ENCODE measurements around the gene GPRIN1.

The GPRIN1 gene

DNA sequence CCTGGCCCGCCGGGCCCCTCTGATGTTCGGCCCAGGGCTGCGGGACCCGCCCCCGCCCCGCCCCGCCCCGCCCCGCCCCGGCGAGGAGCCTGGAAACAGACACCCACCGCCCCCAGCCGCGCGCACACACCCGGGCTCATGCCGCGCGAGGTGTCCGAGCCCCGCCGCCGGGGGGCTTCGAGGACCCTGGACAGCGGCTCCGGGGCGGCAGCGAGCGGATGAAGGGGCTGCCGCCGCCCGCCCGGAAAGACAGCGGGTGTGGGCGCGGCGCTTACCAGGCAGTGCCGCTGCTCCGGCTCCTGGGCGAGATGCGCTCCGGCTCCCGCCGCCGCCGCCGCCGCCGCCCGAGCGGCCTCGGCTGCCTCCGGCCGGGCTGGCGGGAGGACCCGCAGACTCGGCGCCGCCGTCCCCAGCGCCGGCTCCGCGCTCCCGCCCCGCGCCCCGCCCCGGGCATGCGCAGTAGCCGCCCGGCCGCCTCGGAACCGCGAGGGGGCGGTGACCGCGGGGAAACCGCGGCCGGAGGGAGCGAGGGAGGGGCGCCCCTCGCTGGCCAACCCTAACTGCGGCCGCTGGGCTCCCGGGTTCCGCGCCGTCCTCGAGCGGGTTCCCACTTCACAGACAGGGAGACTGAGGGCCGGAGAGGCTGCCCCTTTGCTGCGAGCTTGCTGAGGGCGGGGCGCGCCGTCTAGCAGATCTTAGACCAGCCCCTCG lies at the start of gene GPRIN1:
Gene GPRIN1, minus strand, starts transcription at position 433 of the 711 bp plus-strand sequence. CDS start 10,322 bp downstream, outside the sequence.
- DNase-seq (peak; percentile 55), ATAC-seq (replicated peaks) (peak; percentile 75 to 83)
- Mint-ChIP-seq H3K27ac (peak within 1 kb of the TSS; percentile 88), H3K27me3 (peaks cover 27 to 36% of the 10 kb centered on the region in 2 donors), H3K4me1 (peaks cover 9 to 13% of the 10 kb centered on the region in 2 donors), H3K4me3 (peak within 1 kb of the TSS; percentile 92 to 96), H3K36me3 (peaks cover 2 to 6% of the 10 kb centered on the region in 2 donors), H3K9me3 (no peaks in the 10 kb centered on the region)

DNA sequence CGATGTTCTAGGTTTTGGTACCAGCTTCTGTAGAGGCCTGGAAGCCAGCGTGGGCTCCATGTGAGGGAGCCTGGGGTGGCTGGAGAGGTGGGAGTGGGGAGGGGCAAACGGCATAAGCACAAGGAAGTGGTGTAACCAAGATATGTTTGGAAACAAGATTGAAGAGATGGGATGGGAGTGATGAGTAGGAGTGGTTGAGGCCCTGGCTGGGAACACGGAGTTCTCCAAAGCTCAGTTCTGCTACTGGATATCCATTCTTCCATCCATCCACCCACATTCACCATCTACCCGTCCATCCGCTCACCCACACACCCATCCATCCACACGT lies 49.5 kb upstream of the GPRIN1 start:
- peaks cover 11 to 20% of the 10 kb centered on the region in 2 donors for H3K36me3 Mint-ChIP-seq
- no peak overlapping the region for H3K27ac Mint-ChIP-seq
- H3K4me3 Mint-ChIP-seq = peak overlapping the region in 1 of 2 donors; percentile 80
- H3K4me1 Mint-ChIP-seq = peaks cover 21 to 42% of the 10 kb centered on the region in 2 donors
- no peaks in the 10 kb centered on the region for H3K9me3 Mint-ChIP-seq
- DNase-seq = no peak
- H3K27me3 Mint-ChIP-seq = peaks cover 16 to 19% of the 10 kb centered on the region in 2 donors
- no peak for ATAC-seq (replicated peaks)

DNA sequence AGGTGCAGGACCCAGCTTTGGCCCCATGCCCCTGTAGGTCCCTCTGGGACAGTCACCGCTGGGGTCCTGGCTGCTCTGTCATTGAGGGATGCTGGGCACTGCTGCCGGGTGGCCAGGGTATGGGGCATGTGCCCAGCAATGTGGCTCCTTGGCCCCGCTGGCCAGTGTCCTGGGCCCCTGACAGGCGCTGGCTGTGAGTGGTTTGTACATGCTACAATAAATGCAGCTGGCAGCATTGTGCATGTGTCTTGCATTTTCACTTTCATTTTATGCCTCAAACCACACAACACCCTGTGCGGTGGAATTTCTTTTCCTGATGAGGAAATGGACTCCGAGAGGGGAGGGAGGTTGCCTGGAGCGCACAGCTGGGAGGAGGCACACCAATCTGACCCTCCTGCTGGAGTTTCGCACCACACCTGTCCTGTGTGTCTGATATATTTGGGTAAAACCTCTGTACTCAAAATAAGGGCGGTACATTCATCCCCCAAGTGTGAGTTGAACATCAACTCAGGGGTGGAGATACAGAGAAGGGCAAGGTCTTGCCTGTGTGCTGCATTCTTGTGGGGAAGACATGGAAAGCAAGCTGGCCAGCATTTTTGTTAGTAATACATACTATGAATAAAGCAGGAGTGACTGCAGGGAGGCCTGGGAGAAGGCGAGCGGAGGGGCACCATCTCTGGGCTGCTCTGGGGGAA lies 49.0 kb upstream of the GPRIN1 start:
- ATAC-seq (replicated peaks) (peak; percentile 36 to 40), DNase-seq (no peak)
- Mint-ChIP-seq H3K9me3 (no peaks in the 10 kb centered on the region), H3K4me1 (peaks cover 21 to 47% of the 10 kb centered on the region in 2 donors), H3K36me3 (peaks cover 11 to 20% of the 10 kb centered on the region in 2 donors), H3K27me3 (peaks cover 11 to 14% of the 10 kb centered on the region in 2 donors), H3K4me3 (peak overlapping the region; percentile 72 to 80), H3K27ac (peak overlapping the region; percentile 11)

DNA sequence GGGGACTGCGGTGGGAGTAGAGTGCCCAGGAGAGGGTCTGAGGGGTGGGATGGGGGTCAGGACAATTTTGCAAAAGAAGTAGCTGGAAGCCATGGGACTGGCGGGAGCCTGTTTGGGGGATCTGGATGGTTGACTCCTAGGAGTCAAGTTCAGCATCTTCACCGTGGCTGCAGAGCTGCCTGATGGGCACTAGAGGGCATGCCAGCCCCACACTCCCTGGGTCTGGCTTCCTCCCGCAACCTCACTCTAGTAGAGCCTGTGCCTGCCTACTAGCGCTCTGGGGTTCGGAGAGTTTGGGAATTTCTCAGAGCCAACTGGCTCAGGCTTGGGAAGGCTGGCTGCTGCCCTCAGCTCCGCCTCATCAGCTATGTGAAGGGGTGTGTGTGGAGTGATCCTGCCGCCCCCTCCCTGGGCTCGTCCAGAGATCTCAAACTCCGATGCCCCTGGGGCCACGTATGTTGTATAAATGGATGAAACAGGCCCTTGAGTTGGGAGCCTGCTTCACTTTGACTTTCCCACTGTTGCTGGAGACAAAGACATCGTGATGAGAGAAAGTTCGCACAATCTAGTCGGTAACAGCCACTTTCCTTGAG lies 48.1 kb upstream of the GPRIN1 start:
- ATAC-seq (replicated peaks) (peak; percentile 61 to 64), DNase-seq (peak; percentile 47)
- peaks cover 3 to 7% of the 10 kb centered on the region in 2 donors for H3K27me3 Mint-ChIP-seq
- peak overlapping the region; percentile 72 to 80 for H3K4me3 Mint-ChIP-seq
- peaks cover 28 to 56% of the 10 kb centered on the region in 2 donors for H3K4me1 Mint-ChIP-seq
- peaks cover 17 to 28% of the 10 kb centered on the region in 2 donors for H3K36me3 Mint-ChIP-seq
- no peak overlapping the region for H3K27ac Mint-ChIP-seq
- H3K9me3 Mint-ChIP-seq = no peaks in the 10 kb centered on the region

DNA sequence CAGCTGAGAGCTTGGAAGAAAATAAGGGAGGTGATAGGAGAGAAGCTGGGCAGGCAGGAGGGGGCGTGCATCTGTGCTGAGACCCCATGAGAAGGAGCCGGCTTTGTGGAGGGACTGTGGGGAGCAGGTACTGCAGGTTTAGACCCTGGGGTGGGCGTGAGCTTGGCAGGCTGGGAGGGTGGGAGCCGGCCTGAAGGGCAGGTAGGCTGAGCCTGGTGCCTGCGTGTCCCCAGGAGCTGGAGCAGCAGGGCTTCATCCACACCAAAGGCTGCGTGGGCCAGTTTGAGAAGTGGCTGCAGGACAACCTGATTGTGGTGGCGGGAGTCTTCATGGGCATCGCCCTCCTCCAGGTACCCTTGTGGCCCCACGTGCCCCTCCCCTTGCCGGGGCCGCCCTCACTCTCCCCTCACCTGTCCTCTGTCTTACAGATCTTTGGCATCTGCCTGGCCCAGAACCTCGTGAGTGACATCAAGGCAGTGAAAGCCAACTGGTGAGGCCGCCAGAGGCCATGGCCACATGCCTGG lies 46.6 kb upstream of the GPRIN1 start:
- Mint-ChIP-seq H3K4me3 (no peak overlapping the region), H3K27me3 (peaks cover 0 to under 1% of the 10 kb centered on the region in 2 donors), H3K27ac (no peak overlapping the region), H3K9me3 (no peaks in the 10 kb centered on the region), H3K4me1 (peaks cover 37 to 71% of the 10 kb centered on the region in 2 donors), H3K36me3 (peaks cover 17 to 29% of the 10 kb centered on the region in 2 donors)
- ATAC-seq (replicated peaks) = no peak
- no peak for DNase-seq

DNA sequence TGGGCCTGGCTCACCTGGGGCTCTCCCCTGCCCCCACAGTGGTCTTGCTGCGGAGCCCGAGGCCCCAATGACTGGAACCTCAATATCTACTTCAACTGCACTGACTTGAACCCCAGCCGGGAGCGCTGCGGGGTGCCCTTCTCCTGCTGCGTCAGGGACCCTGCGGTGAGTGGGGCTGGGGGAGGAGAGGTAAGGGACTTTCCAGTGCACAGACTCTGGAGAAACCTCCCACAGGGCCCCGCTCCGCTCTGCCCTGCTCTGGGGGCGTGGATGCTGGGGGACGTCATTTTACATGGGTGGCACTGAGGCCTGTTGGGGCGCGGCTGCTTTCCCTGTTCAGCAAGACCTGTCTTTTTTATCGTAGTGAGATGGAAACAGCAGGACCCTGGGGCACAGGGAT lies 44.9 kb upstream of the GPRIN1 start:
- Mint-ChIP-seq H3K36me3 (peaks cover 17 to 41% of the 10 kb centered on the region in 2 donors), H3K27me3 (no peaks in the 10 kb centered on the region), H3K4me1 (peaks cover 43 to 75% of the 10 kb centered on the region in 2 donors), H3K4me3 (no peak overlapping the region), H3K9me3 (no peaks in the 10 kb centered on the region), H3K27ac (no peak overlapping the region)
- DNase-seq = no peak
- no peak for ATAC-seq (replicated peaks)

DNA sequence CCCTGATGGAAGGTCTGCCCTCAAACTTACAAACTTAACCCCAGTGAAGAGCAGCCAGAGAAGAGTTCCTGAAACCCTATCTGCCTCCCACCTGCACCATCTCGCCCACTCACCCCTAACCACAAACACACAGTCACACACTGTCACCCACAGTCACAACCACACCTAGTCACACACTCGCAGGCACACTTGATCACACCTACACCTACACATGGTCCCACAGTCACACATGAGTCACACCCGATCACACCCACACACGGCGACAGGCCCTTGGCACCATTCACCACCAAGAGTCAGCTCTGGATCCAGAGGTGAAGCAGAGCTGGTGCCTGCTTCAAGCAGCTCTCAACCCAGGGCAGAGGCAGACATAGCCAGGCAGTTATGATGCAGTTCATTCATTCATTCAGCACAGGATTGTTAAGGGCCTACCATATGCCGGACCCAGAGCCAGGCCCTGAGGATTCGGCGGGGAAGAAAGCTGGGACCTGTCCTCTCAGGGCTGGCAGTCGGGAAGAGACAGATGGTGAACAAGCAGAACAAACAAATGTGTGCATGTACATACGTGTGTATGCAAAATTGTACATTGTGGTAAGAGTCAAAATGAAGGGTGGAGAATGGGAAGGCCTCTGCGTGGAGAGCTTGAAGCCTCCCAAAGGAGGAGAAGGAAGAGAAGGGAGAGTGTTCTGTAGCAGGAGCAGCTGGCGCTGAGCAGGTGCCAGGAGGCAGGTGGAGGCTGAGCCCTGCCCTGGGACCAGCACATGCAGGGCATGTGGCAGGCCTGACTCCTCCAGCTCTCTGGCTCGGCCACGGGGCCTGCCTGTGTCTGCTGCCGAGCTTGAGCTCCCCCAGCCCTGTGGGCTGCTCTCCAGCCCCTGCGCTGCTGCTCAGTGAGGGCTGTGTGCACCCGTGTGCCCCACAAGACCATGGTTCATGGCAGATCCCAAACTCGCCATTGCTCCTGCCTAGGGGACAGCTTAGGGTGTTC lies 43.7 kb upstream of the GPRIN1 start:
- peak; percentile 61 for DNase-seq
- peaks cover 43 to 74% of the 10 kb centered on the region in 2 donors for H3K4me1 Mint-ChIP-seq
- peak overlapping the region; percentile 3 to 14 for H3K4me3 Mint-ChIP-seq
- no peaks in the 10 kb centered on the region for H3K9me3 Mint-ChIP-seq
- H3K27me3 Mint-ChIP-seq = no peaks in the 10 kb centered on the region
- H3K36me3 Mint-ChIP-seq = peaks cover 17 to 42% of the 10 kb centered on the region in 2 donors
- peak; percentile 78 to 82 for ATAC-seq (replicated peaks)
- H3K27ac Mint-ChIP-seq = peak overlapping the region; percentile 39

DNA sequence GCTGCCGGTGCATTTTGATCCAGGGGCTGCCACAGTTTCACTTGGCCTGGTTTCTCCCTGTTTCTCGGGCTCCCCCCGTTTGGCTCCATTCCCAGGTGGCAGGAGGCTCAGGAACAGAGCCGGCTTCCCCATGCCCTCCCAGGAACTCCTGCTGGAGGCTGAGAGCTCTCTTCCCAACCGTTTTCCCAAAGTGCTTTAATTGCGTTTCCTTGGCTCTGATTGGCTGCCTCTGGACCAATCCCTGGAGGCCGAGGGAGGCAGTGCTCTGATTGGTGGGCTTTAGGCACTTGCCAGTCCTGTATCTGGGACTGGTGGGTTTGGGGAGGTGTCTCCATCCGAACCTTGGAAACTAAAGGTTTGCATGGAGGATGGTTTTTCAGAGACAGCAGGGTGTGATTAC lies 42.2 kb upstream of the GPRIN1 start:
- no peaks in the 10 kb centered on the region for H3K9me3 Mint-ChIP-seq
- DNase-seq (no peak), ATAC-seq (replicated peaks) (no peak)
- peaks cover 14 to 42% of the 10 kb centered on the region in 2 donors for H3K36me3 Mint-ChIP-seq
- H3K27ac Mint-ChIP-seq = peak overlapping the region; percentile 59
- H3K27me3 Mint-ChIP-seq = no peaks in the 10 kb centered on the region
- peaks cover 39 to 71% of the 10 kb centered on the region in 2 donors for H3K4me1 Mint-ChIP-seq
- no peak overlapping the region for H3K4me3 Mint-ChIP-seq

DNA sequence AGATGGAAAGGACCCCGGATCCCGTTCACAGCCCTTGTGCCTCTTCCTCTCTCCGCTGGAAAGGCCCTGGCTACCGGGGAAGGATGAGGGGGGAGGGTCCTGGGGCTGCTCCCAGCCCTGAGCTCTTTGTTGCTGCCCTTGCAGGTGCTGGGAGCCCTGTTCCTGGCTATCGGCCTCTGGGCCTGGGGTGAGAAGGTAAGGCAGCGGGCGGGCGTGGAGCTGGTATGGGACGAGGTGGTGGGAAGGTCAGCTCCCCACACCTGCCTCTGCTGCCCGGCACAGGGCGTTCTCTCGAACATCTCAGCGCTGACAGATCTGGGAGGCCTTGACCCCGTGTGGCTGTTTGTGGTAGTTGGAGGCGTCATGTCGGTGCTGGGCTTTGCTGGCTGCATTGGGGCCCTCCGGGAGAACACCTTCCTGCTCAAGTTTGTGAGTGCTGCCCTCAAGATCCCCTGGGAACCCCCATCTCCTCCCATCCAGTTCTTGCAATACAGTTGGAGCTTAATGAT lies 41.6 kb upstream of the GPRIN1 start:
- Mint-ChIP-seq H3K36me3 (peaks cover 14 to 37% of the 10 kb centered on the region in 2 donors), H3K4me3 (no peak overlapping the region), H3K9me3 (no peaks in the 10 kb centered on the region), H3K27ac (peak overlapping the region; percentile 31), H3K4me1 (peaks cover 43 to 75% of the 10 kb centered on the region in 2 donors), H3K27me3 (no peaks in the 10 kb centered on the region)
- ATAC-seq (replicated peaks) (no peak), DNase-seq (no peak)

DNA sequence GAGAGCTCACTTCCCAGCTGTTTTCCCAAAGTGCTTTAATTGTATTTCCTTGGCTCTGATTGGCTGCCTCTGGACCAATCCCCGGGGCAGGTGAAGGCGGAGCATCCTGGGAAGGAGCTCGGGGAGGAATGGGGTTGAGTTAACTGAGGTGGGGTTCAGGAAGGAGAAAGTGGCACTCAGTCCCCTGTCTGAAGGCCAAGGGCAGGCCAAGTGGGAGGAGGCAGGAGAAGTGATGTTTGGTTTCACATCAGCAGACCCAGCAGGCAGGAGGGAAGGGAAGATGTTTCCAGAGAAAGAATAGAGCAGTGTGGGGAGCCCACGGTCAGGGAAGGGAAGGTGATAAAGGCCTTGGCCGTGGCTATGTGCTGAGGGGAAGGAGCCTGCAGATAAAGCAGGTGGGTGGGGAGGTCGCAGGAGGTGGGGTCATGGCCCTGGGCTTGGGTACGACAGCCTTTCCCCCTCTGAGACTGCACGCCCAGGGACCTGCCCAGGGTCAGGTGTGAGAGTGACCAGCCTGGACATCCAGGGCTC lies 40.5 kb upstream of the GPRIN1 start:
- peak overlapping the region; percentile 38 for H3K27ac Mint-ChIP-seq
- ATAC-seq (replicated peaks) (no peak), DNase-seq (no peak)
- peaks cover 48 to 84% of the 10 kb centered on the region in 2 donors for H3K4me1 Mint-ChIP-seq
- H3K36me3 Mint-ChIP-seq = peaks cover 13 to 30% of the 10 kb centered on the region in 2 donors
- H3K9me3 Mint-ChIP-seq = no peaks in the 10 kb centered on the region
- H3K27me3 Mint-ChIP-seq = no peaks in the 10 kb centered on the region
- H3K4me3 Mint-ChIP-seq = no peak overlapping the region

DNA sequence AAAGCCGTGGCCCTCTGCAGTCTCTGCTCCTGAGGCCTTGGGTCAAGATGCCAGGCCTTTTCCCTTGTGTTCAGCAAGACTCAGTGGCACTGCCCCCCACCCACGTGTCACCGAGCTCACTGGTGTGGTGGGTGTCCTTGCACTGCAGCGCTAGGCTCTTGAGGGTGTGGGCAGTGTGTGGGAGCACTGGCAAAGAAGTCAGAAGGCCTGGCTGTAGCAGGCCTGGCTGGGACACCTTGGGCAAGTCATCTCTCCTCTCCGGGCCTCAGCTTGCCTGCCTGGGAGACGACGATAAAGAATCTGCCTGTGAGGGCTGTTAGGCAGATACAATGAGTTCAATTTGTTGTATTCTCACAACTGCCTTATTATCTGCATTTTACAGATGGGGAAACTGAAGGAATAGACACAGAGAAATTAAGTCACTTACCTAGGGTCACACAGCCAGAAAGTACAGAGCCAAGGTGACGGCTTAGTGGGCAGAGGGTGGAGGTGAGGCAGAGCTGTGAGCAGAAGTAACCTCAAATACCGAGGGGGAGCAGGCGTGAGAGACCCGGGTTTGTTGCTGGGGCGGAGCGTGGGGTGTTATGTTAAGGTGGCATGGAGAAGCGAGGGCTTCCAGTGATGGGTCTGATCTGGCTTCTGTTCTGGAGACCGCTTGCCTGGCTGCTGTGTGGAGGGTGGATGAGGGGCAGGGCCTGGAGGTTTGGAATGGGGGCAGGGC lies 38.7 kb upstream of the GPRIN1 start:
- H3K27me3 Mint-ChIP-seq = no peaks in the 10 kb centered on the region
- ATAC-seq (replicated peaks) (no peak), DNase-seq (no peak)
- H3K27ac Mint-ChIP-seq = peak overlapping the region; percentile 4
- H3K4me3 Mint-ChIP-seq = peak overlapping the region; percentile 81 to 95
- H3K9me3 Mint-ChIP-seq = no peaks in the 10 kb centered on the region
- H3K4me1 Mint-ChIP-seq = peaks cover 47 to 68% of the 10 kb centered on the region in 2 donors
- peaks cover 5 to 20% of the 10 kb centered on the region in 2 donors for H3K36me3 Mint-ChIP-seq

DNA sequence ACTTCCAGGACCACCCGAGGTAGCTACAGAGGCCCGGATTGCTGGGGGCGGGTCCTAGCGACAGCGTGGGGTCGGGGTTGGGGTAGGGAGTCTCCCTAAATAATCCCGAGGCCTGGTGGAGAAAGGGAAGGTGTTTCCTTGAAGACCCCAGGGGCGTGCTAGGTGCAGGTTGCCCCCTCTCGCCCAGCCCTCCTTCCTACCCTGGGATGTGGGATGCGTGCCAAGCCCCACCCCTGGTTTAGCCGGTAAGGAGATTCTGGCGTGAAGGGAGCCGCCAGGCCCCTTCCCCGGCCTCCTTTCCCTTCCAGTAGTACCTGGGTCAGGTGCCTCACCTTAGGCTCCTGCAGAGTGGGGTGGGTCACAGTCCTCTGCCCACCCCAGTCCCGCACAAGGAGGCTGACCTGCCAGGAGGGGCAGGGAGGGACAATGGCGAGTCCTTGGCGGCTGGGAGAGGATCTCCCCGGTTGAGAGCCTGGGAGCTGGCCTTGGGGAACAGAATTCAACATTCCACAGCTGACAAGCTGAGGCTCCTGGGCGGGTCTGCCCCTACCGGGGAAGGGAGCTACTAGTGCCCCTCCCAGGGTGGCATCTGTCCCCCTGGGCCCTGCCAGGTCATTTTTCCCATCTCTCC lies 38.0 kb upstream of the GPRIN1 start:
- Mint-ChIP-seq H3K9me3 (no peaks in the 10 kb centered on the region), H3K4me3 (peak overlapping the region; percentile 81 to 95), H3K27me3 (no peaks in the 10 kb centered on the region), H3K4me1 (peaks cover 40 to 61% of the 10 kb centered on the region in 2 donors), H3K36me3 (peaks cover 0 to 14% of the 10 kb centered on the region in 2 donors), H3K27ac (peak overlapping the region; percentile 81)
- DNase-seq (no peak), ATAC-seq (replicated peaks) (no peak)

Data from stimulated activated naive B cell treated with anti-CD40 and anti-IgM and Interleukin-4, amounts not matched to agents 10 μg/mL and 1 μg/mL and 100 μg/mL, for 72 hours (primary cell).